GM23248 (cell line): Measurements from ENCODE around the gene UBN1. TPM values are rescaled to one million over a fixed set of nuclear protein-coding genes. Genes with fewer than 3 reads are reported as not detected.

Experiments used
- DNase-seq: peaks from one replicate; pipeline ENCODE4 v3.0.0-alpha.2; 2015
- H2AFZ ChIP-seq: fragments of 200-600 bp; sonication (generic); 2 replicates; pipeline ENCODE4 v1.6.1; 2016; ENCODE audit warnings: antibody characterized with exemption
- H3F3A ChIP-seq: fragments of 200-600 bp; sonication (generic); 2 replicates; pipeline ENCODE4 v1.6.1; 2016; ENCODE audit warnings: mild to moderate bottlenecking, antibody characterized with exemption, mixed run types; ENCODE audit not compliant: insufficient read depth
- H3K27ac ChIP-seq: fragments of 200-600 bp; sonication (generic); 2 replicates; pipeline ENCODE4 v1.5.1; 2016; ENCODE audit warnings: mild to moderate bottlenecking
- H3K27me3 ChIP-seq: fragments of 200-600 bp; sonication (generic); replicated peaks from 2 replicates; pipeline ENCODE4 v1.6.1; 2016; ENCODE audit warnings: mild to moderate bottlenecking; ENCODE audit not compliant: insufficient read depth
- H3K36me3 ChIP-seq: fragments of 200-600 bp; sonication (generic); 2 replicates; pipeline ENCODE4 v1.6.1; 2016; ENCODE audit warnings: low read depth, mild to moderate bottlenecking
- H3K4me1 ChIP-seq: fragments of 200-600 bp; sonication (generic); 2 replicates; pipeline ENCODE4 v1.6.1; 2016; ENCODE audit warnings: mild to moderate bottlenecking; ENCODE audit not compliant: insufficient read depth
- H3K4me2 ChIP-seq: fragments of 200-600 bp; sonication (generic); one replicate; pipeline ENCODE4 v1.6.1; 2016; ENCODE audit warnings: mild to moderate bottlenecking; ENCODE audit not compliant: unreplicated experiment
- H3K4me3 ChIP-seq: fragments of 200-600 bp; sonication (generic); 2 replicates; pipeline ENCODE4 v1.5.1; 2016; ENCODE audit warnings: mild to moderate bottlenecking
- H3K79me2 ChIP-seq: fragments of 200-600 bp; sonication (generic); 2 replicates; pipeline ENCODE4 v1.6.1; 2016; ENCODE audit warnings: mild to moderate bottlenecking; ENCODE audit not compliant: insufficient read depth
- H3K9ac ChIP-seq: fragments of 200-600 bp; sonication (generic); 2 replicates; pipeline ENCODE4 v1.6.1; 2016; ENCODE audit warnings: mild to moderate bottlenecking
- H3K9me2 ChIP-seq: fragments of 200-600 bp; sonication (generic); 2 replicates; pipeline ENCODE4 v1.6.1; 2016; ENCODE audit warnings: mixed run types, mild to moderate bottlenecking, moderate library complexity; ENCODE audit not compliant: insufficient read depth
- H3K9me3 ChIP-seq: fragments of 200-600 bp; sonication (generic); one replicate; pipeline ENCODE4 v1.6.1; 2017; ENCODE audit warnings: low read depth
- H4K20me1 ChIP-seq: fragments of 200-600 bp; sonication (generic); 2 replicates; pipeline ENCODE4 v1.6.0; 2016; ENCODE audit not compliant: insufficient read depth
- EZH2 ChIP-seq: fragments of 200-600 bp; sonication (generic); IDR thresholded peaks from 2 replicates; pipeline ENCODE4 v1.6.1; 2018; ENCODE audit warnings: antibody characterized with exemption, mild to moderate bottlenecking; ENCODE audit not compliant: insufficient read depth, poor library complexity, severe bottlenecking
- EZH2phosphoT487 ChIP-seq: fragments of 200-600 bp; sonication (generic); IDR thresholded peaks from 2 replicates; pipeline ENCODE4 v1.6.1; 2018; ENCODE audit warnings: antibody characterized with exemption, moderate library complexity, mild to moderate bottlenecking, low read depth; ENCODE audit not compliant: insufficient read depth
- WGBS, 2 experiments: methylation state at CpG; one replicate each; pipeline ENCODE4 v1.1.6; 2015 to 2017; ENCODE audit warnings: low lambda C conversion rate in 2 of 2, low coverage in 1 of 2; ENCODE audit errors: missing lambda C conversion rate in 2 of 2; 5-methylcytosine and 5-hydroxymethylcytosine counted together
- in situ Hi-C: fragments of 300-500 bp; cut with MboI; formaldehyde crosslinking; loops from 2 replicates; pipeline ENCODE4 v1.15.0; 2020
- polyA plus RNA-seq: library from polyadenylated mRNA; unstranded; fragments of >200 nt; fragmentation: Nextera tagmentation; extraction: Ambion mirVana; gene quantifications from 2 replicates; pipeline ENCODE4 v1.2.1, GENCODE V29; 2016
- total RNA-seq: library from RNA; depleted of rRNA; stranded (reverse); fragments of >200 nt; shearing (Covaris generic); gene quantifications from 2 replicates; pipeline ENCODE4 v1.2.3, GENCODE V29; 2014

Gene UBN1
- total and polyA plus RNA-seq, 2 experiments from 2014 or later = 9.9 to 16.4 TPM

DNA sequence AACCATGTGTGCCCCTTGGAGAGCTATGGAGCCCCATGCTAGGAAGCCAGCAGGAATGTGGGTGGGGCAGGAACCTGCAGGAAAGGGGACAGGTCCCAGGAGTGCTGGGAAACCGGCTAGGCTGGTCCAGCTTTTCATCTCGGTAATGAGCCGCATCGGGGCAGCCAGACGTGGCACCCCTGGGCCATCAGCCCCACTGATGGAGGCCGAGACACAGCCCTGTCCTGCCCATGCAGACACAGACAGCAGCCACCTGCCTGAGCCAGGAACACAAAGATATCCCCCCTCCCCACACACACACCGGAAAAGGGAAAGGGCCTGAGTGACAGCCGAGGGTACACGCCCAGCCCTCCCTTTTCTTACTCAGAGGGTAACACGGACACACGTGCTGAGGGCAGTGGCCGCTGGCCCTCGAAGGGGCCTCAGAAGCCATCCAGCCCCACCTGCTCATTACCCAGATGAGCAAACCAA, 71.5 kb downstream of the UBN1 start:
- Histone ChIP-seq H3K79me2 (no peaks in the 10 kb centered on the region), H4K20me1 (no peaks in the 10 kb centered on the region), H3K4me1 (peaks cover 21% of the 10 kb centered on the region; the same call in 1 of the 2 replicates), H3K9me2 (no peaks in the 10 kb centered on the region), H3K9me3 (no peaks in the 10 kb centered on the region), H3K27me3 (no peaks in the 10 kb centered on the region), H3K4me2 (no peak overlapping the region), H3K9ac (no peak overlapping the region), H2AFZ (no peak overlapping the region), H3K27ac (no peak overlapping the region), H3K4me3 (no peak overlapping the region), H3F3A (peaks cover 13% of the 10 kb centered on the region; the same call in 1 of the 2 replicates), H3K36me3 (no peaks in the 10 kb centered on the region)
- no peak for TF ChIP-seq EZH2
- TF ChIP-seq EZH2phosphoT487 = no peak
- WGBS, 2 experiments = 64 to 78% methylated on average over 12 to 13 of the region's 13 CpGs
- DNase-seq = no peak
- in situ Hi-C loops = no loop called here

DNA sequence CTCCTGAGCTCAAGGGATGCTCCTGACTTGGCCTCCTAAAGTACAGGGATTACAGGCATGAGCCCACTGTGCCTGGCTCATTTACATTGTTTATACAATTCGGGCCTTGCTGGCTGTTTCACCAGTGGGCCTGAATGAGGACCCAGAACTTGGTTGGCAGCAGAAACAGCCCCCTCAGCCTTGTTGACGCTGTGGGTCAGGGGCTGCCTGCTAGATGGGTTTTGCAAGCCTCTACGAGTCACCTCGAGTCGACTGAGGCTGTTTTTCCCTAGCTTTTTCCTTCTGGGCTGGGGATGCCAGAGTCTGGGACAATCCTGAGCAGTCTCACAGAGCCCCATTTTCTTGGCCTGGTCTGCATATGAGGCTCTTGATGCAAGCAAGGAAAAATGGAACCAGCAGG, 73.5 kb downstream of the UBN1 start:
- no peak overlapping the region for H3K4me3 ChIP-seq
- H3F3A ChIP-seq = peaks cover 10% of the 10 kb centered on the region; the same call in 1 of the 2 replicates
- no peak overlapping the region for H3K27ac ChIP-seq
- no peaks in the 10 kb centered on the region for H3K36me3 ChIP-seq
- no peak overlapping the region for H3K4me2 ChIP-seq
- no peaks in the 10 kb centered on the region for H4K20me1 ChIP-seq
- H3K27me3 ChIP-seq = no peaks in the 10 kb centered on the region
- H3K9me2 ChIP-seq = no peaks in the 10 kb centered on the region
- H3K9me3 ChIP-seq = no peaks in the 10 kb centered on the region
- no peaks in the 10 kb centered on the region for H3K79me2 ChIP-seq
- TF ChIP-seq EZH2phosphoT487 = no peak
- no peak for TF ChIP-seq EZH2
- no peak overlapping the region for H3K9ac ChIP-seq
- in situ Hi-C loops = no loop called here
- no peak for DNase-seq
- 87% methylated on average over 5 of the region's 5 CpGs for WGBS, 2 experiments
- H2AFZ ChIP-seq = no peak overlapping the region
- H3K4me1 ChIP-seq = peaks cover 15% of the 10 kb centered on the region; the same call in 1 of the 2 replicates

GRCh38 chr16:4922721-4923342, 75.6 kb downstream of the UBN1 start:
- no peak for DNase-seq
- no peak overlapping the region for H3K4me2 ChIP-seq
- in situ Hi-C loops = no loop called here
- no peaks in the 10 kb centered on the region for H3F3A ChIP-seq
- TF ChIP-seq EZH2 (no peak), EZH2phosphoT487 (no peak)
- whole genome bisulfite sequencing, 2 experiments = 64 to 68% methylated on average over 18 of the region's 18 CpGs
- H3K4me3 ChIP-seq = no peak overlapping the region
- no peak overlapping the region for H2AFZ ChIP-seq
- no peaks in the 10 kb centered on the region for H3K79me2 ChIP-seq
- no peaks in the 10 kb centered on the region for H3K4me1 ChIP-seq
- H3K36me3 ChIP-seq = no peaks in the 10 kb centered on the region
- H3K27me3 ChIP-seq = no peaks in the 10 kb centered on the region
- no peak overlapping the region for H3K9ac ChIP-seq
- H4K20me1 ChIP-seq = no peaks in the 10 kb centered on the region
- no peaks in the 10 kb centered on the region for H3K9me2 ChIP-seq
- no peaks in the 10 kb centered on the region for H3K9me3 ChIP-seq
- H3K27ac ChIP-seq = no peak overlapping the region

- no peak overlapping the region for H2AFZ ChIP-seq
- H3K9me2 ChIP-seq = no peaks in the 10 kb centered on the region
- in situ Hi-C loops = no loop called here
- no peak for DNase-seq
- no peak overlapping the region for H3K9ac ChIP-seq
- WGBS, 2 experiments = 56 to 60% methylated on average over 6 of the region's 6 CpGs
- no peaks in the 10 kb centered on the region for H3F3A ChIP-seq
- no peaks in the 10 kb centered on the region for H3K36me3 ChIP-seq
- H3K27me3 ChIP-seq = no peaks in the 10 kb centered on the region
- H3K27ac ChIP-seq = no peak overlapping the region
- H3K9me3 ChIP-seq = no peaks in the 10 kb centered on the region
- TF ChIP-seq EZH2 (no peak), EZH2phosphoT487 (no peak)
- no peaks in the 10 kb centered on the region for H4K20me1 ChIP-seq
- no peak overlapping the region for H3K4me3 ChIP-seq
- H3K4me2 ChIP-seq = no peak overlapping the region
- no peaks in the 10 kb centered on the region for H3K79me2 ChIP-seq
- no peaks in the 10 kb centered on the region for H3K4me1 ChIP-seq
Measured at GRCh38 chr16:4923853-4924252, 76.6 kb downstream of the UBN1 start.
